Left lung (tissue), 10 donors: Measurements from ENCODE around the gene FGF14. TPM values are rescaled to one million over a fixed set of nuclear protein-coding genes. Genes with fewer than 3 reads are reported as not detected.

ENCODE experiments used
- ATAC-seq: fragments of 200-7000 bp; cut with Tn5 transposase; one replicate; pipeline ENCODE4 v1.9.1; 2020; ENCODE audit warnings: moderate library complexity
- DNase-seq, 4 donors: peaks; one replicate each; pipeline ENCODE4 v3.0.0-alpha.2; 2013 to 2020
- H3K27ac ChIP-seq, 2 donors: fragments of 200-600 bp; sonication (generic) in 1 of 2; one replicate each; pipeline versions ENCODE4 v1.5.0 to v1.8.0; 2020 to 2021
- H3K27me3 ChIP-seq, 2 donors: fragments of 200-600 bp; sonication (generic) in 1 of 2; one replicate each; pipeline versions ENCODE4 v1.5.0 to v1.8.0; 2020 to 2021
- H3K36me3 ChIP-seq, 2 donors: fragments of 200-600 bp; sonication (generic) in 1 of 2; one replicate each; pipeline versions ENCODE4 v1.5.0 to v1.8.0; 2020 to 2021
- H3K4me1 ChIP-seq, 2 donors: fragments of 200-600 bp; one replicate each; pipeline ENCODE4 v1.8.0; 2021
- H3K4me3 ChIP-seq, 2 donors: fragments of 200-600 bp; sonication (generic) in 1 of 2; one replicate each; pipeline versions ENCODE4 v1.5.0 to v1.8.0; 2020 to 2021; ENCODE audit warnings: mild to moderate bottlenecking in 1 of 2
- H3K9me3 ChIP-seq, 2 donors: fragments of 200-600 bp; sonication (generic) in 1 of 2; one replicate each; pipeline versions ENCODE4 v1.5.0 to v1.8.0; 2020 to 2021
- CTCF ChIP-seq, 2 donors: fragments of 200-600 bp; sonication (generic) in 1 of 2; IDR thresholded peaks; one replicate each; pipeline versions ENCODE4 v1.5.0 to v1.8.0; 2021; ENCODE audit warnings: antibody characterized with exemption in 2 of 2
- intact Hi-C, 2 donors: fragments of 100-400 bp; cut with DNase I; formaldehyde crosslinking; loops; one replicate each; pipeline versions ENCODE4 v1.11.2 to v1.14.2; 2022
- polyA plus RNA-seq, 6 donors: library from polyadenylated mRNA; unstranded; fragments of 120-200 nt; gene quantifications; one replicate each; pipeline ENCODE4 v1.2.1, GENCODE V29; 2013; ENCODE audit not compliant: insufficient read length in 6 of 6
- total RNA-seq, 2 donors: library from RNA; stranded (reverse); fragmentation: NEBNext Ultra II Directional; extraction: Animal tissue kit (Norgen Biotek cat#: 25700); gene quantifications; one replicate each; pipeline ENCODE4 v1.2.1, GENCODE V29; 2021
- donor health status: DM: no; HTN: yes; CAD: no.
- donor health status: DM: no; HTN: no; CAD: no.

The FGF14 gene
- total and polyA plus RNA-seq, 8 donors = 0.45 to 3.4 (median 0.78) TPM

- no peaks in the 10 kb centered on the region for H3K27me3 ChIP-seq
- H3K27ac ChIP-seq = no peak overlapping the region
- intact Hi-C loops = no loop called here
- TF ChIP-seq CTCF (IDR thresholded peaks at IDR 0.05) = no peak
- no peak for ATAC-seq
- H3K9me3 ChIP-seq = no peaks in the 10 kb centered on the region
- peaks cover 0 to 5% of the 10 kb centered on the region in 2 donors for H3K4me1 ChIP-seq
- H3K4me3 ChIP-seq = no peak overlapping the region
- DNase-seq = no peak
- H3K36me3 ChIP-seq = no peaks in the 10 kb centered on the region
Observed at GRCh38 chr13:101707659-101708058, 694.2 kb downstream of the FGF14 start.

DNA sequence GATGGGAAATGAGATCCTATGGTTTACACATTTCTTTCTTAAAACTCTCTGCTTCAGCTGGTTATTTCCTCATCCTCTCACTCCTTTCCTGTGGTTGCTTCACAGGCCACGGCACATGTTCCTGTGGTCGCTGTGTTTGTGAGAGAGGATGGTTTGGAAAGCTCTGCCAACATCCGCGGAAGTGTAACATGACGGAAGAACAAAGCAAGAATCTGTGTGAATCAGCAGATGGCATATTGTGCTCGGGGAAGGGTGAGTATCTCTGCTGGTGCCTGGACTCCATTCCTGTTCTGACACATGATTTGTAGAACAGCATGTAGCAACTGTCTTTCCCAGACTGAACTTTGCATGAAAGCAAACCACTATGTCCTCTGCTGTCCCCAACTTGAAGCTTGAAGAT lies 695.2 kb downstream of the FGF14 start:
- ATAC-seq (peak; percentile 42), DNase-seq (peak in 2 of 4 donors; percentile 10 to 35)
- Histone ChIP-seq H3K4me3 (no peak overlapping the region), H3K27me3 (no peaks in the 10 kb centered on the region), H3K36me3 (no peaks in the 10 kb centered on the region), H3K9me3 (no peaks in the 10 kb centered on the region), H3K27ac (peak overlapping the region in 1 of 2 donors; percentile 16), H3K4me1 (peaks cover 0 to 5% of the 10 kb centered on the region in 2 donors)
- TF ChIP-seq CTCF (IDR thresholded peaks at IDR 0.05) = no peak
- intact Hi-C loops = no loop called here

- intact Hi-C loops = no loop called here
- no peak for TF ChIP-seq CTCF (IDR thresholded peaks at IDR 0.05)
- Histone ChIP-seq H3K36me3 (no peaks in the 10 kb centered on the region), H3K27ac (no peak overlapping the region), H3K27me3 (no peaks in the 10 kb centered on the region), H3K9me3 (no peaks in the 10 kb centered on the region), H3K4me1 (peaks cover 0 to 5% of the 10 kb centered on the region in 2 donors), H3K4me3 (no peak overlapping the region)
- DNase-seq (no peak), ATAC-seq (no peak)
Observed at GRCh38 chr13:101703838-101704237, 698.0 kb downstream of the FGF14 start.

- ATAC-seq (no peak), DNase-seq (no peak)
- intact Hi-C loops = no loop called here
- H3K27me3 ChIP-seq = no peaks in the 10 kb centered on the region
- H3K9me3 ChIP-seq = no peaks in the 10 kb centered on the region
- H3K4me1 ChIP-seq = peaks cover 0 to 5% of the 10 kb centered on the region in 2 donors
- H3K36me3 ChIP-seq = no peaks in the 10 kb centered on the region
- no peak overlapping the region for H3K27ac ChIP-seq
- TF ChIP-seq CTCF (IDR thresholded peaks at IDR 0.05) = no peak
- no peak overlapping the region for H3K4me3 ChIP-seq
Observed at GRCh38 chr13:101703081-101703480, 698.8 kb downstream of the FGF14 start.

DNA sequence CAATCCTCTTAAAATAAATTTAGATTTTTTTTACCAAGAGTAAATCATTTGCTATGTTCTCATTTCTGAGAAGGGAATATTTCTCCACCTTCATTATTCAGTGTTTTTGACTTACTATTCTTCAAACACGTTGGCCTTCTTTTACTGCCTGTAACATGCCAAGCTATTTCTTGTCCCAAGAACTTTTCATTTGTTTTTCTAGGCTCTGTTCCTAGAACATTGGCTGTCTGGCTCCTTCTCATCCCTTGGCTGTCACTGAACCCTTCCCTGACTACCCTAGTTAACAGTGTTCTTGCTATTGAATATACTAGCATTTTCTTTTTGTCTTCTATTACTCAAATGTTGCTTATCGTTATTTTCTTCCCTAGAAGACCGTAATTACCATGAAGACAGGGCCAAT lies 701.2 kb downstream of the FGF14 start:
- TF ChIP-seq CTCF (IDR thresholded peaks at IDR 0.05) = no peak
- no peak for DNase-seq
- no peak for ATAC-seq
- no peaks in the 10 kb centered on the region for H3K4me1 ChIP-seq
- H3K36me3 ChIP-seq = no peaks in the 10 kb centered on the region
- H3K27ac ChIP-seq = no peak overlapping the region
- intact Hi-C loops = no loop called here
- H3K27me3 ChIP-seq = no peaks in the 10 kb centered on the region
- H3K9me3 ChIP-seq = no peaks in the 10 kb centered on the region
- H3K4me3 ChIP-seq = no peak overlapping the region
